OCI-LY3 (cell line): ENCODE data around the gene STRADA.

Experiments used
- EZH2phosphoT487 ChIP-seq: fragments of 200-600 bp; shearing (Covaris generic); IDR thresholded peaks from 2 replicates; pipeline ENCODE4 v1.6.1; 2018; ENCODE audit warnings: antibody characterized with exemption, mixed run types, low read depth
- TF ChIP-seq, protein P1 (sequence below): fragments of 200-600, 300-600 bp; sonication (generic); IDR thresholded peaks from 2 replicates; pipeline ENCODE4 v1.5.1; 2014; ENCODE audit warnings: antibody characterized with exemption, low read length, low read depth

DNA sequence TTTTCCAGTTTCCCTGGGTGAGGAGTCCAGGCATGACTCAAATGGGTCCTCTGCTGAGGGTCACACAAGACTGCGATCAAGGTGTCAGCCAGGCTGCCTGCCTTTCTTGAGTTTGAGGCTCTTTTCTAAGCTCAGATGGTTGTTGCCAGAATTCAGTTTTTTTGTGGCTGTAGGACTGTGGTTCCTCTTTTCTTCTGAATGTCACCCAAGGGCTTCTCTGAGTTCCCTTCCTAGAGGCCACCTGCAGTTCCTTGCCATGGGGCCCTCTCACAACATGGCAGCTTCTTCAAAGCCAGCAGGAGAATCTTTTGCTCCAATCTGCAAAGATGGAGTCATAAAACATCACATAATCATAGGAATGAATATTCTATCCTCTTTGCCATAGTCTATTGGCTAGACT is 59.2 kb downstream of the STRADA start:
- TF ChIP-seq, protein P1, sequence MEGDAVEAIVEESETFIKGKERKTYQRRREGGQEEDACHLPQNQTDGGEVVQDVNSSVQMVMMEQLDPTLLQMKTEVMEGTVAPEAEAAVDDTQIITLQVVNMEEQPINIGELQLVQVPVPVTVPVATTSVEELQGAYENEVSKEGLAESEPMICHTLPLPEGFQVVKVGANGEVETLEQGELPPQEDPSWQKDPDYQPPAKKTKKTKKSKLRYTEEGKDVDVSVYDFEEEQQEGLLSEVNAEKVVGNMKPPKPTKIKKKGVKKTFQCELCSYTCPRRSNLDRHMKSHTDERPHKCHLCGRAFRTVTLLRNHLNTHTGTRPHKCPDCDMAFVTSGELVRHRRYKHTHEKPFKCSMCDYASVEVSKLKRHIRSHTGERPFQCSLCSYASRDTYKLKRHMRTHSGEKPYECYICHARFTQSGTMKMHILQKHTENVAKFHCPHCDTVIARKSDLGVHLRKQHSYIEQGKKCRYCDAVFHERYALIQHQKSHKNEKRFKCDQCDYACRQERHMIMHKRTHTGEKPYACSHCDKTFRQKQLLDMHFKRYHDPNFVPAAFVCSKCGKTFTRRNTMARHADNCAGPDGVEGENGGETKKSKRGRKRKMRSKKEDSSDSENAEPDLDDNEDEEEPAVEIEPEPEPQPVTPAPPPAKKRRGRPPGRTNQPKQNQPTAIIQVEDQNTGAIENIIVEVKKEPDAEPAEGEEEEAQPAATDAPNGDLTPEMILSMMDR = no peak
- TF ChIP-seq EZH2phosphoT487 = no peak
